HepG2 (cell line): ENCODE results near the gene NME4. TPM values are rescaled to one million over a fixed set of nuclear protein-coding genes. Genes with fewer than 3 reads are reported as not detected.

ENCODE experiments used
- FOXJ3 ChIP-seq: sonication (generic); formaldehyde crosslinking; IDR thresholded peaks from 2 replicates; pipeline ENCODE4 v1.4.0; 2020; ENCODE audit warnings: missing genetic modification reagents, mild to moderate bottlenecking, borderline replicate concordance
- GFI1 ChIP-seq: sonication (generic); formaldehyde crosslinking; IDR thresholded peaks from 2 replicates; pipeline ENCODE4 v1.5.0; 2020; ENCODE audit warnings: missing genetic modification reagents, mild to moderate bottlenecking, borderline replicate concordance
- KDM3A ChIP-seq: IDR thresholded peaks from 2 replicates; pipeline ENCODE4 v1.6.1; 2018; ENCODE audit warnings: low read depth, missing compliant biosample characterization
- RXRA ChIP-seq: sonication (generic); formaldehyde crosslinking; IDR thresholded peaks from 2 replicates; pipeline ENCODE4 v1.5.1; 2020; ENCODE audit warnings: missing genetic modification reagents
- SP1 ChIP-seq, 2 experiments: fragments of 450-650 bp in 1 of 2; sonication (generic) in 1 of 2; formaldehyde crosslinking in 1 of 2; IDR thresholded peaks; 2 replicates each; pipeline versions ENCODE4 v1.4.0 to v1.6.1; 2016 to 2020; ENCODE audit warnings: missing genetic modification reagents in 1 of 2
- SPEN ChIP-seq: sonication (generic); formaldehyde crosslinking; IDR thresholded peaks from 2 replicates; pipeline ENCODE4 v1.5.1; 2020; ENCODE audit warnings: low read depth, mild to moderate bottlenecking, missing genetic modification reagents
- ZNF564 ChIP-seq: sonication (generic); formaldehyde crosslinking; IDR thresholded peaks from 2 replicates; pipeline ENCODE4 v1.8.1; 2023; ENCODE audit warnings: mild to moderate bottlenecking, missing genetic modification reagents
- ZNF720 ChIP-seq: sonication (generic); formaldehyde crosslinking; IDR thresholded peaks from 2 replicates; pipeline ENCODE4 v1.4.0; 2020; ENCODE audit warnings: missing genetic modification reagents
- polyA plus RNA-seq, 8 experiments: library from polyadenylated mRNA; depleted of rRNA in 3 of 8; stranded (reverse) in 7 of 8; unstranded in 1 of 8; fragments of >200 nt; fragmentation: Illumina TruSeq in 4 of 8; extraction: Trizol in 4 of 8; gene quantifications; 2 replicates each; pipeline versions ENCODE4 v1.2.1 to v1.2.3, GENCODE V29; 2011 to 2016; ENCODE audit warnings: low read depth in 4 of 8, missing spikeins in 1 of 8, mixed read lengths in 1 of 8; ENCODE audit not compliant: insufficient read depth in 1 of 8
- total RNA-seq, 5 experiments: library from RNA; depleted of rRNA; stranded (reverse); fragments of >200 nt; fragmentation: Illumina TruSeq; extraction: Trizol; gene quantifications; 2 replicates each; pipeline ENCODE4 v1.2.3, GENCODE V29; 2016; ENCODE audit warnings: low read depth in 1 of 5
- TF ChIP-seq, protein P1 (sequence below): IDR thresholded peaks from 2 replicates; pipeline ENCODE4 v1.6.1; 2016; ENCODE audit warnings: missing genetic modification reagents, missing compliant biosample characterization
- TF ChIP-seq, protein P2 (sequence below): sonication (generic); formaldehyde crosslinking; IDR thresholded peaks from 2 replicates; pipeline ENCODE4 v1.4.0; 2020; ENCODE audit warnings: mild to moderate bottlenecking, missing genetic modification reagents
- TF ChIP-seq, protein P3 (sequence below): sonication (generic); formaldehyde crosslinking; IDR thresholded peaks from 2 replicates; pipeline ENCODE4 v1.5.1; 2020; ENCODE audit warnings: mild to moderate bottlenecking, missing genetic modification reagents, moderate library complexity
- TF ChIP-seq, protein P4 (sequence below): sonication (generic); formaldehyde crosslinking; IDR thresholded peaks from 2 replicates; pipeline ENCODE4 v1.4.0; 2020; ENCODE audit warnings: missing genetic modification reagents, borderline replicate concordance
- TF ChIP-seq, protein P5 (sequence below): sonication (generic); formaldehyde crosslinking; IDR thresholded peaks from 2 replicates; pipeline ENCODE4 v1.4.0; 2020; ENCODE audit warnings: mild to moderate bottlenecking, low read depth, missing genetic modification reagents
- TF ChIP-seq, protein P6 (sequence below): sonication (generic); formaldehyde crosslinking; IDR thresholded peaks from 2 replicates; pipeline ENCODE4 v1.4.0; 2020; ENCODE audit warnings: mild to moderate bottlenecking, missing genetic modification reagents

Gene NME4
- total and polyA plus RNA-seq, 2 of the 13 experiments (the other 11 are each of a cell fraction or from before 2014, with no cell fraction given), result 121 to 263 TPM

DNA sequence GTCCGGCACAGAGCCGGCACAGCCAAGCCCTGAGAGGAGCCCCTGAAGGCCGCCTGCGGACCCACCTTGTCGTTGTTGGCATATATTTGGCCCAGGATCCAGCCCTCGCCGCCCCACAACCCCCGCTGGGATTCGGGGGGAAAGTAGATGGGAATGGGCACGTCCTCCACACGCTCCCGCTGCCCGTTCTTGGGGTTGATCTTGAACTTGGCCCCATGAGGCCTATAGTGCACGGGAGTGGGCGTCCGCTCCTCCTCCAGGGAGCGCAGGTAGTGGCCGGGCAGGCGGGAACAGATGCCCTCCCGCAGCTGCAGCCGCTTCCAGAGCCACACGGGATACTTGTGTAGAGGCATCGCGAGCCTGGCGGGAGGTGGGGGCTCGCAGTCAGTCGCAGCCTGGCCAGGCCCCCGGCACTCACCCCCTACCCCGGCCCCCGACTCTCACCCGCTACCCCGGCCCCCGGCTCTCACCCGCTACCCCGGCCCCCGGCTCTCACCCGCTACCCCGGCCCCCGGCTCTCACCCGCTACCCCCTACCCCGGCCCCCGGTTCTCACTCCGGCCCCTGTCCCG lies 27.0 kb upstream of the NME4 start (continued):
- TF ChIP-seq, protein P1, sequence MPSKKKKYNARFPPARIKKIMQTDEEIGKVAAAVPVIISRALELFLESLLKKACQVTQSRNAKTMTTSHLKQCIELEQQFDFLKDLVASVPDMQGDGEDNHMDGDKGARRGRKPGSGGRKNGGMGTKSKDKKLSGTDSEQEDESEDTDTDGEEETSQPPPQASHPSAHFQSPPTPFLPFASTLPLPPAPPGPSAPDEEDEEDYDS (CRISPR knock-in tag), result no peak
- TF ChIP-seq, protein P2, sequence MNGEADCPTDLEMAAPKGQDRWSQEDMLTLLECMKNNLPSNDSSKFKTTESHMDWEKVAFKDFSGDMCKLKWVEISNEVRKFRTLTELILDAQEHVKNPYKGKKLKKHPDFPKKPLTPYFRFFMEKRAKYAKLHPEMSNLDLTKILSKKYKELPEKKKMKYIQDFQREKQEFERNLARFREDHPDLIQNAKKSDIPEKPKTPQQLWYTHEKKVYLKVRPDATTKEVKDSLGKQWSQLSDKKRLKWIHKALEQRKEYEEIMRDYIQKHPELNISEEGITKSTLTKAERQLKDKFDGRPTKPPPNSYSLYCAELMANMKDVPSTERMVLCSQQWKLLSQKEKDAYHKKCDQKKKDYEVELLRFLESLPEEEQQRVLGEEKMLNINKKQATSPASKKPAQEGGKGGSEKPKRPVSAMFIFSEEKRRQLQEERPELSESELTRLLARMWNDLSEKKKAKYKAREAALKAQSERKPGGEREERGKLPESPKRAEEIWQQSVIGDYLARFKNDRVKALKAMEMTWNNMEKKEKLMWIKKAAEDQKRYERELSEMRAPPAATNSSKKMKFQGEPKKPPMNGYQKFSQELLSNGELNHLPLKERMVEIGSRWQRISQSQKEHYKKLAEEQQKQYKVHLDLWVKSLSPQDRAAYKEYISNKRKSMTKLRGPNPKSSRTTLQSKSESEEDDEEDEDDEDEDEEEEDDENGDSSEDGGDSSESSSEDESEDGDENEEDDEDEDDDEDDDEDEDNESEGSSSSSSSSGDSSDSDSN, result peak; percentile 61; the same call in 1 of the 2 replicates
- no peak; the same call in 1 of the 2 replicates for TF ChIP-seq SPEN (CRISPR knock-in tag)
- TF ChIP-seq, protein P3, sequence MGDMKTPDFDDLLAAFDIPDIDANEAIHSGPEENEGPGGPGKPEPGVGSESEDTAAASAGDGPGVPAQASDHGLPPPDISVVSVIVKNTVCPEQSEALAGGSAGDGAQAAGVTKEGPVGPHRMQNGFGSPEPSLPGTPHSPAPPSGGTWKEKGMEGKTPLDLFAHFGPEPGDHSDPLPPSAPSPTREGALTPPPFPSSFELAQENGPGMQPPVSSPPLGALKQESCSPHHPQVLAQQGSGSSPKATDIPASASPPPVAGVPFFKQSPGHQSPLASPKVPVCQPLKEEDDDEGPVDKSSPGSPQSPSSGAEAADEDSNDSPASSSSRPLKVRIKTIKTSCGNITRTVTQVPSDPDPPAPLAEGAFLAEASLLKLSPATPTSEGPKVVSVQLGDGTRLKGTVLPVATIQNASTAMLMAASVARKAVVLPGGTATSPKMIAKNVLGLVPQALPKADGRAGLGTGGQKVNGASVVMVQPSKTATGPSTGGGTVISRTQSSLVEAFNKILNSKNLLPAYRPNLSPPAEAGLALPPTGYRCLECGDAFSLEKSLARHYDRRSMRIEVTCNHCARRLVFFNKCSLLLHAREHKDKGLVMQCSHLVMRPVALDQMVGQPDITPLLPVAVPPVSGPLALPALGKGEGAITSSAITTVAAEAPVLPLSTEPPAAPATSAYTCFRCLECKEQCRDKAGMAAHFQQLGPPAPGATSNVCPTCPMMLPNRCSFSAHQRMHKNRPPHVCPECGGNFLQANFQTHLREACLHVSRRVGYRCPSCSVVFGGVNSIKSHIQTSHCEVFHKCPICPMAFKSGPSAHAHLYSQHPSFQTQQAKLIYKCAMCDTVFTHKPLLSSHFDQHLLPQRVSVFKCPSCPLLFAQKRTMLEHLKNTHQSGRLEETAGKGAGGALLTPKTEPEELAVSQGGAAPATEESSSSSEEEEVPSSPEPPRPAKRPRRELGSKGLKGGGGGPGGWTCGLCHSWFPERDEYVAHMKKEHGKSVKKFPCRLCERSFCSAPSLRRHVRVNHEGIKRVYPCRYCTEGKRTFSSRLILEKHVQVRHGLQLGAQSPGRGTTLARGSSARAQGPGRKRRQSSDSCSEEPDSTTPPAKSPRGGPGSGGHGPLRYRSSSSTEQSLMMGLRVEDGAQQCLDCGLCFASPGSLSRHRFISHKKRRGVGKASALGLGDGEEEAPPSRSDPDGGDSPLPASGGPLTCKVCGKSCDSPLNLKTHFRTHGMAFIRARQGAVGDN, result peak; percentile 53
- no peak for TF ChIP-seq FOXJ3 (CRISPR knock-in tag)
- TF ChIP-seq, protein P4, sequence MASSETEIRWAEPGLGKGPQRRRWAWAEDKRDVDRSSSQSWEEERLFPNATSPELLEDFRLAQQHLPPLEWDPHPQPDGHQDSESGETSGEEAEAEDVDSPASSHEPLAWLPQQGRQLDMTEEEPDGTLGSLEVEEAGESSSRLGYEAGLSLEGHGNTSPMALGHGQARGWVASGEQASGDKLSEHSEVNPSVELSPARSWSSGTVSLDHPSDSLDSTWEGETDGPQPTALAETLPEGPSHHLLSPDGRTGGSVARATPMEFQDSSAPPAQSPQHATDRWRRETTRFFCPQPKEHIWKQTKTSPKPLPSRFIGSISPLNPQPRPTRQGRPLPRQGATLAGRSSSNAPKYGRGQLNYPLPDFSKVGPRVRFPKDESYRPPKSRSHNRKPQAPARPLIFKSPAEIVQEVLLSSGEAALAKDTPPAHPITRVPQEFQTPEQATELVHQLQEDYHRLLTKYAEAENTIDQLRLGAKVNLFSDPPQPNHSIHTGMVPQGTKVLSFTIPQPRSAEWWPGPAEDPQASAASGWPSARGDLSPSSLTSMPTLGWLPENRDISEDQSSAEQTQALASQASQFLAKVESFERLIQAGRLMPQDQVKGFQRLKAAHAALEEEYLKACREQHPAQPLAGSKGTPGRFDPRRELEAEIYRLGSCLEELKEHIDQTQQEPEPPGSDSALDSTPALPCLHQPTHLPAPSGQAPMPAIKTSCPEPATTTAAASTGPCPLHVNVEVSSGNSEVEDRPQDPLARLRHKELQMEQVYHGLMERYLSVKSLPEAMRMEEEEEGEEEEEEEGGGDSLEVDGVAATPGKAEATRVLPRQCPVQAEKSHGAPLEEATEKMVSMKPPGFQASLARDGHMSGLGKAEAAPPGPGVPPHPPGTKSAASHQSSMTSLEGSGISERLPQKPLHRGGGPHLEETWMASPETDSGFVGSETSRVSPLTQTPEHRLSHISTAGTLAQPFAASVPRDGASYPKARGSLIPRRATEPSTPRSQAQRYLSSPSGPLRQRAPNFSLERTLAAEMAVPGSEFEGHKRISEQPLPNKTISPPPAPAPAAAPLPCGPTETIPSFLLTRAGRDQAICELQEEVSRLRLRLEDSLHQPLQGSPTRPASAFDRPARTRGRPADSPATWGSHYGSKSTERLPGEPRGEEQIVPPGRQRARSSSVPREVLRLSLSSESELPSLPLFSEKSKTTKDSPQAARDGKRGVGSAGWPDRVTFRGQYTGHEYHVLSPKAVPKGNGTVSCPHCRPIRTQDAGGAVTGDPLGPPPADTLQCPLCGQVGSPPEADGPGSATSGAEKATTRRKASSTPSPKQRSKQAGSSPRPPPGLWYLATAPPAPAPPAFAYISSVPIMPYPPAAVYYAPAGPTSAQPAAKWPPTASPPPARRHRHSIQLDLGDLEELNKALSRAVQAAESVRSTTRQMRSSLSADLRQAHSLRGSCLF (CRISPR knock-in tag), result no peak
- 0 out of 2 replicates have a peak, but pooled peaks have one; percentile 6 for TF ChIP-seq ZNF564 (CRISPR knock-in tag)
- no peak for TF ChIP-seq SP1 (IDR thresholded peaks at IDR 0.05)
- TF ChIP-seq SP1 (CRISPR knock-in tag; IDR thresholded peaks at IDR 0.05), result no peak
- TF ChIP-seq KDM3A (CRISPR knock-in tag), result no peak
- no peak for TF ChIP-seq ZNF720 (CRISPR knock-in tag)
- TF ChIP-seq RXRA (CRISPR knock-in tag), result peak; percentile 46; the same call in 1 of the 2 replicates
- TF ChIP-seq, protein P5, sequence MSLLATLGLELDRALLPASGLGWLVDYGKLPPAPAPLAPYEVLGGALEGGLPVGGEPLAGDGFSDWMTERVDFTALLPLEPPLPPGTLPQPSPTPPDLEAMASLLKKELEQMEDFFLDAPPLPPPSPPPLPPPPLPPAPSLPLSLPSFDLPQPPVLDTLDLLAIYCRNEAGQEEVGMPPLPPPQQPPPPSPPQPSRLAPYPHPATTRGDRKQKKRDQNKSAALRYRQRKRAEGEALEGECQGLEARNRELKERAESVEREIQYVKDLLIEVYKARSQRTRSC, result no peak
- no peak for TF ChIP-seq GFI1
- TF ChIP-seq, protein P6, sequence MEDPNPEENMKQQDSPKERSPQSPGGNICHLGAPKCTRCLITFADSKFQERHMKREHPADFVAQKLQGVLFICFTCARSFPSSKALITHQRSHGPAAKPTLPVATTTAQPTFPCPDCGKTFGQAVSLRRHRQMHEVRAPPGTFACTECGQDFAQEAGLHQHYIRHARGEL, result no peak
